GM12874 (cell line): ENCODE results near the gene MAST4.

Experiments used
- CTCF ChIP-seq: IDR thresholded peaks from 2 replicates; pipeline ENCODE4 v1.5.1; 2011; ENCODE audit warnings: low read depth, mild to moderate bottlenecking, control low read depth, low read length, moderate library complexity; ENCODE audit not compliant: insufficient read depth

Gene MAST4

DNA sequence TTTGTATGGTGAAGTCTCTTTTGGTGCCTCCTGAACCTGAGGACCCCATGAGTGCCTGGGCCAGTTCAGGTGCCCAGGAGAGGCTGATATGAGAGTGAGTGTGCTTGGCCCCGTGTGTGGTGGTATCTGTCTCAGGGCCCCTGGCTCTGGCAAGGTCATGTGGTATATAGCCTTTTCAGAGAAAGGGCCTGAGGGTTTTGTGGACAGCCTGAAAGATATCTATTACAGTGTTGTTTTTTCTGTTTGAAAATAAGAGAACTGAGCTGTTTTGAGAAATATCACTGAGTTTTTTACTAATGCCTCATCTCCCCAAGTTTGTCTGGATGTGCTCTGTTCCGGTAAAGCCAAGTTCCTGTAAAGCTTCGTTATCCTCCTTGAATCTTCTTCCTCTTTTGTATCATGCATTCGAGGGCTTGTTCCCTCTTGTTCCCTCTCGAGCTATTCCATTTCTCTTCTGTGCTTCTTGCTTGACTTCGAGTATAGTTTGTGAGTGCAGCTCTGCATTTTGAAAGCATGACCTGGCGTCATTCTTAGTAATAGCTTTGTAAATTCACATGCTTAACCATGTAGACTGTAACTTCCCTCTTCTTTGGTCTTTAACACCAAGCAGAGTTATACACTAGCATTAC is 122.3 kb downstream of the MAST4 start:
- TF ChIP-seq CTCF, result no peak

GRCh38 chr5:66720780-66721179 is 124.6 kb downstream of the MAST4 start:
- TF ChIP-seq CTCF, result no peak

DNA sequence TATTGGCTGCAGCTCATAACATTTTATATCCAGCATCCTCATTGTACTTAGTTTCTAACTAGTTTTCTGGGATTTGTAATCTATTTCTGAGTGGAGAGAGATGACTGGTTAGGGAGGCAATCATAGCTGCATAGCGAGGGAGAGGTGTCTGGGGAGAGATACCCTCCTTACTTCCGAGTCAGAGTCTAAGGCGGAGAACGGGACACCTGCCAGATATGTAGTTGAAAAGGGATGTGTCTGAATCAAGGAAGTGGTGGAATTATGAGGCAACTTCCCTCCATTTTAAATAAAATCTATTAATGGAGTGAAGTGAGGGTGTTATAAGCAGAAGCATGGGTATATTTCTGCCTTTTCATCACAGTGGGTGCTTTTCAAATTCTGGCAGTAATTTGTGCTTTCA is 126.5 kb downstream of the MAST4 start:
- no peak for TF ChIP-seq CTCF

DNA sequence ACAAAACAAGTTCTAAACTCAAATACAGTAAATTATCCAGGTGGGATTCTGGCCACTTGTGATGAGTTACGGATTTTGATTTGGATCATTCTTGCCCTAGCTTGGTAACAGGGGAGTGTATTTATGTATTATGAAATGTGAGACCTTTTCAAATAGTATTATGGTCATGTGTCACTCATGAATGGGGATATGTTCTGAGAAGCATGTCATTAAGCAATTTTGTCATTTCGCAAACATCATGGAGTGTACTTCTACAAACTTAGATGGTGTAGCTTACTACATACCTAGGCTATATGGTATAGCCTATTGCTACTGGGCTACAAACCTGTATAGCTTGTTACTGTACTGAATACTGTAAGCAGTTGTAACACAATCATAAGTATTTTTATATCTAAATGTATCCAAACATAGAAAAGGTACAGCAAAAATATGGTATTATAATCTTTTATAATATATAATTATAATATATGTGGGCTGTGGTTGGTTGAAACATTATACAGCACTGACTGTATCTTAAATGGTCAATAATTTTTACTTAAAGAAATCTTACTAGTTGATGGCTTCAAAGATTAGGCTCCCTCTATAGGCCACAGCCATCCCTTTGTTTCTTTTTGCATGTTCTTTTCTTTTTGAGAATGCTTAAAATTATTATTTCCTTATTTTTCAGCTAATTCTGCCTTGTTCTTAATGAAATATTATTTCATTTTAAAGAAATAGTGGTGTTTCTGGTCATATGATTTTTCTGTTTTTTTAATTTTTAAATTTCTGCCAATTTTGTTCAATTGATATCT is 128.4 kb downstream of the MAST4 start:
- TF ChIP-seq CTCF, result no peak

DNA sequence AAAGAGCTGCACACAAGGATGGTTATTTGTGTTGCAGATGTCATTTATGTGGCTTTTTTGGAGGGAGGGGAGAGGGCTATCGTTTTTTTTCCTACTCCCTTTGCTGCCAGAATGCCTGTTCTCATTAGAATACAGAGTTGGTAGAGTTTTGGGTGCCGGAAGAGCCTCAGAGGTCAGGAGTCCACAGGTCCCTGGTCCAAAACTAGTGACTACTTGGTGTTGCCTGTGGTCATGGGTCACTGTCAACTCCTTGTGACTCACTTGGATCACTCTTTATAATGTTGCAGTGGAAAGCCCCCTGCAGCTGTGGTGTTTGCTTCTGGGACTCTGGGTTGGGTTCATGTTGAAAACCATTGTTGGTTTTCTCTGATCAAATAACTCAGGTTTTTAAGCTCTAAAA is 131.4 kb downstream of the MAST4 start:
- TF ChIP-seq CTCF, result no peak

DNA sequence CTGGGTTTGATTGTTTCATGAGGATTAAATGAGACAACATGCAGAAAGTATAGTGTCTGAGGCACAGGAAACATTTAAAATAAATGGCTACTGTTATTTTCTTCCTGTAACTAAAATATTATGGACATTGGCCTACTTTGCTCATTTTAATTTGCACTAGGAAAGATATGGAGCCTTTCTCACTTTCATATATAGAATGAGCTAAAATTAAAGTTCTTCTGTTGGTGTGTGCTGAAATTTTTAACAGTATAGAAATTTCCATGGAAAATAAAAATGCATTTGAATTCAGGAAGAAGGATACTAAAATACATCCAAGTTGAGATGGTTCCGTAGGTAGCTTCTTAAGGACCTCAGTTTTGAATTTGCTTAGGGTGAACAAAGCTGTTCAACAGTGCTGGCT is 131.9 kb downstream of the MAST4 start:
- no peak for TF ChIP-seq CTCF

DNA sequence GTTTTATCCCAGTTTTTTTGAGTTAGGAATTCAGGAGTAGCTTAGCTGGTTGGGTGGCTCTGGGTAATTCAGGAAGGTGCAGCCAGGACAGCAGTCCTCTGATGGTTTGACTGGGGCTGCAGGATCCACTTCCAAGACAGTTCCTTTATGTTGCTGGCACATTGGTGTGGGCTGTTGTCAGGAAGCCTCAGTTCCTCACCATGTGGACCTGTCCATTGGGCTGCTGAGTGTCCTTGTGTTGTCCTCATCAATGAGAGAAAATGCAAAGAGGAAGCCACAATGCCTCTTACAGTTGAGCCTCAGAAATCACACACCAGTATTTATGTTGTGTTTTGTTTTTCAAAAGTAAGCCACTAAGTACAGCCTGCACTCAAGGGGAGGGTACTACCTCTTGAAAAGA is 140.9 kb downstream of the MAST4 start:
- no peak for TF ChIP-seq CTCF
